Activated T-helper 1 cell treated with anti-CD3 and anti-CD28 coated beads, Interleukin-12 subunit alpha, Interleukin-12 subunit beta, Interleukin-2, Interleukin-4 antibody, amounts not matched to agents 30 ng/mL and 10 ng/mL and 1 ng/mL, durations not matched to agents 14 hours and 24 hours and 36 hours (primary cell): ENCODE data around the gene CPA3. TPM values are rescaled to one million over a fixed set of nuclear protein-coding genes. Genes with fewer than 3 reads are reported as not detected.

Experiments
- DNase-seq: peaks from one replicate; pipeline ENCODE4 v3.0.0; 2021; ENCODE audit warnings: low spot score
- H3K27ac Mint-ChIP-seq: one replicate; pipeline ENCODE4 v1.8.0; 2021; ENCODE audit warnings: mild to moderate bottlenecking, mixed read lengths
- H3K27me3 Mint-ChIP-seq: one replicate; pipeline ENCODE4 v1.8.0; 2022; ENCODE audit warnings: mild to moderate bottlenecking, moderate library complexity, mixed read lengths; ENCODE audit not compliant: insufficient read depth
- H3K36me3 Mint-ChIP-seq: one replicate; pipeline ENCODE4 v1.8.0; 2021; ENCODE audit warnings: low read depth, mixed read lengths
- H3K4me1 Mint-ChIP-seq: one replicate; pipeline ENCODE4 v1.8.0; 2021; ENCODE audit warnings: low read depth, mixed read lengths
- H3K4me3 Mint-ChIP-seq: one replicate; pipeline ENCODE4 v1.8.0; 2021; ENCODE audit warnings: mild to moderate bottlenecking, moderate library complexity, mixed read lengths
- H3K9me3 Mint-ChIP-seq: one replicate; pipeline ENCODE4 v1.8.0; 2021; ENCODE audit warnings: mixed read lengths
- intact Hi-C: fragments of 100-400 bp; cut with micrococcal nuclease; formaldehyde crosslinking; loops from one replicate; pipeline ENCODE4 v1.15.1; 2024
- total RNA-seq: library from RNA; stranded (reverse); gene quantifications from 2 replicates; pipeline ENCODE4 v1.2.3, GENCODE V29; 2022

Gene CPA3
- total RNA-seq, 1 donor from 2014 or later: not detected

- H3K36me3 Mint-ChIP-seq: no peaks in the 10 kb centered on the region
- H3K4me3 Mint-ChIP-seq: no peak overlapping the region
- no peaks in the 10 kb centered on the region for H3K4me1 Mint-ChIP-seq
- H3K27me3 Mint-ChIP-seq: peaks cover 5% of the 10 kb centered on the region
- no peaks in the 10 kb centered on the region for H3K9me3 Mint-ChIP-seq
- intact Hi-C loops: no loop called here
- no peak overlapping the region for H3K27ac Mint-ChIP-seq
- no peak for DNase-seq
These were observed 19.2 kb upstream of the CPA3 start for GRCh38 chr3:148845756-148846395.

- intact Hi-C loops: no loop called here
- H3K36me3 Mint-ChIP-seq: no peaks in the 10 kb centered on the region
- no peaks in the 10 kb centered on the region for H3K9me3 Mint-ChIP-seq
- H3K4me1 Mint-ChIP-seq: no peaks in the 10 kb centered on the region
- peaks cover 4% of the 10 kb centered on the region for H3K27me3 Mint-ChIP-seq
- no peak overlapping the region for H3K4me3 Mint-ChIP-seq
- H3K27ac Mint-ChIP-seq: no peak overlapping the region
- DNase-seq: no peak
These were observed 17.7 kb upstream of the CPA3 start for GRCh38 chr3:148847351-148847750.

GRCh38 chr3:148848410-148848809, 16.7 kb upstream of the CPA3 start:
- H3K27ac Mint-ChIP-seq: no peak overlapping the region
- peaks cover 4% of the 10 kb centered on the region for H3K27me3 Mint-ChIP-seq
- no peak overlapping the region for H3K4me3 Mint-ChIP-seq
- intact Hi-C loops: no loop called here
- no peaks in the 10 kb centered on the region for H3K4me1 Mint-ChIP-seq
- no peaks in the 10 kb centered on the region for H3K9me3 Mint-ChIP-seq
- no peak for DNase-seq
- no peaks in the 10 kb centered on the region for H3K36me3 Mint-ChIP-seq

GRCh38 chr3:148852271-148852992, 12.7 kb upstream of the CPA3 start:
- H3K27me3 Mint-ChIP-seq: peaks cover 7% of the 10 kb centered on the region
- no peaks in the 10 kb centered on the region for H3K9me3 Mint-ChIP-seq
- H3K27ac Mint-ChIP-seq: no peak overlapping the region
- no peaks in the 10 kb centered on the region for H3K4me1 Mint-ChIP-seq
- no peak for DNase-seq
- no peaks in the 10 kb centered on the region for H3K36me3 Mint-ChIP-seq
- H3K4me3 Mint-ChIP-seq: no peak overlapping the region
- intact Hi-C loops: no loop called here

- Mint-ChIP-seq H3K9me3 (no peaks in the 10 kb centered on the region), H3K27me3 (peaks cover 4% of the 10 kb centered on the region), H3K27ac (no peak overlapping the region), H3K36me3 (no peaks in the 10 kb centered on the region), H3K4me3 (no peak overlapping the region), H3K4me1 (no peaks in the 10 kb centered on the region)
- intact Hi-C loops: no loop called here
- no peak for DNase-seq
These were observed 12.0 kb upstream of the CPA3 start for GRCh38 chr3:148853076-148853475.

- Mint-ChIP-seq H3K27ac (no peak overlapping the region), H3K4me1 (no peaks in the 10 kb centered on the region), H3K27me3 (peaks cover 4% of the 10 kb centered on the region), H3K36me3 (no peaks in the 10 kb centered on the region), H3K9me3 (no peaks in the 10 kb centered on the region), H3K4me3 (no peak overlapping the region)
- DNase-seq: no peak
- intact Hi-C loops: no loop called here
These were observed 11.0 kb upstream of the CPA3 start for GRCh38 chr3:148854061-148854460.

- Mint-ChIP-seq H3K27ac (no peak overlapping the region), H3K4me3 (no peak overlapping the region), H3K36me3 (no peaks in the 10 kb centered on the region), H3K9me3 (no peaks in the 10 kb centered on the region), H3K27me3 (peaks cover 7% of the 10 kb centered on the region), H3K4me1 (no peaks in the 10 kb centered on the region)
- DNase-seq: no peak
- intact Hi-C loops: no loop called here
These were observed 8.7 kb upstream of the CPA3 start for GRCh38 chr3:148856384-148856783.

- Mint-ChIP-seq H3K36me3 (no peaks in the 10 kb centered on the region), H3K4me3 (no peak overlapping the region), H3K9me3 (no peaks in the 10 kb centered on the region), H3K27ac (no peak overlapping the region), H3K27me3 (peaks cover 7% of the 10 kb centered on the region), H3K4me1 (no peaks in the 10 kb centered on the region)
- intact Hi-C loops: no loop called here
- no peak for DNase-seq
These were observed 7.8 kb upstream of the CPA3 start for GRCh38 chr3:148857316-148857715.

- Mint-ChIP-seq H3K36me3 (no peaks in the 10 kb centered on the region), H3K4me3 (no peak overlapping the region), H3K27ac (no peak overlapping the region), H3K9me3 (no peaks in the 10 kb centered on the region), H3K27me3 (peaks cover 16% of the 10 kb centered on the region), H3K4me1 (no peaks in the 10 kb centered on the region)
- DNase-seq: no peak
- intact Hi-C loops: loop anchor here (1.0 to 5.0 kb wide), 3 partner anchors 82 to 411 kb away; no protein-coding TSS in a partner anchor
These were observed 3.7 kb upstream of the CPA3 start for GRCh38 chr3:148861277-148861869.

GRCh38 chr3:148863297-148863696, 1.8 kb upstream of the CPA3 start:
- intact Hi-C loops: loop anchor here (5.0 kb wide), 1 partner anchor 409 kb away; no protein-coding TSS in a partner anchor
- Mint-ChIP-seq H3K9me3 (no peaks in the 10 kb centered on the region), H3K36me3 (no peaks in the 10 kb centered on the region), H3K4me3 (no peak overlapping the region), H3K4me1 (no peaks in the 10 kb centered on the region), H3K27ac (no peak overlapping the region), H3K27me3 (peaks cover 16% of the 10 kb centered on the region)
- DNase-seq: no peak

GRCh38 chr3:148863814-148864213, 1.3 kb upstream of the CPA3 start:
- no peaks in the 10 kb centered on the region for H3K9me3 Mint-ChIP-seq
- intact Hi-C loops: loop anchor here (5.0 kb wide), 1 partner anchor 408 kb away; no protein-coding TSS in a partner anchor

GRCh38 chr3:148866261-148866660, 1.2 kb downstream of the CPA3 start:
- intact Hi-C loops: no loop called here
- Mint-ChIP-seq H3K4me3 (no peak overlapping the region), H3K9me3 (no peaks in the 10 kb centered on the region), H3K27me3 (peaks cover 14% of the 10 kb centered on the region), H3K36me3 (no peaks in the 10 kb centered on the region), H3K27ac (no peak overlapping the region), H3K4me1 (no peaks in the 10 kb centered on the region)
- DNase-seq: no peak

More at GRCh38 chr3:148863814-148864213, 1.3 kb upstream of the CPA3 start:
- no peak for DNase-seq
- H3K36me3 Mint-ChIP-seq: no peaks in the 10 kb centered on the region
- H3K4me3 Mint-ChIP-seq: no peak overlapping the region
- peaks cover 16% of the 10 kb centered on the region for H3K27me3 Mint-ChIP-seq
- no peak overlapping the region for H3K27ac Mint-ChIP-seq
- H3K4me1 Mint-ChIP-seq: no peaks in the 10 kb centered on the region

GRCh38 chr3:148873270-148873927, 8.3 kb downstream of the CPA3 start:
- peaks cover 5% of the 10 kb centered on the region for H3K27me3 Mint-ChIP-seq
- H3K4me3 Mint-ChIP-seq: no peak overlapping the region
- no peaks in the 10 kb centered on the region for H3K4me1 Mint-ChIP-seq
- DNase-seq: no peak
- H3K9me3 Mint-ChIP-seq: no peaks in the 10 kb centered on the region
- H3K27ac Mint-ChIP-seq: no peak overlapping the region
- intact Hi-C loops: no loop called here
- no peaks in the 10 kb centered on the region for H3K36me3 Mint-ChIP-seq
